Upper lobe of right lung (tissue), 1 donor: ENCODE data around the gene SMARCA2. TPM values are rescaled to one million over a fixed set of nuclear protein-coding genes. Genes with fewer than 3 reads are reported as not detected.

Experiments used
- ATAC-seq: fragments of 200-7000 bp; cut with Tn5 transposase; one replicate; pipeline ENCODE4 v1.9.1; 2020; ENCODE audit warnings: mild to moderate bottlenecking, moderate library complexity
- DNase-seq: peaks from one replicate; pipeline ENCODE4 v3.0.0-alpha.2; 2020
- H3K27ac ChIP-seq: fragments of 200-600 bp; one replicate; pipeline ENCODE4 v1.8.0; 2022
- H3K27me3 ChIP-seq: fragments of 200-600 bp; one replicate; pipeline ENCODE4 v1.8.0; 2022; ENCODE audit warnings: mild to moderate bottlenecking
- H3K36me3 ChIP-seq: fragments of 200-600 bp; one replicate; pipeline ENCODE4 v1.8.0; 2022
- H3K4me1 ChIP-seq: fragments of 200-600 bp; one replicate; pipeline ENCODE4 v1.8.0; 2022
- H3K4me3 ChIP-seq: fragments of 200-600 bp; one replicate; pipeline ENCODE4 v1.8.0; 2022; ENCODE audit warnings: mild to moderate bottlenecking
- H3K9me3 ChIP-seq: fragments of 200-600 bp; one replicate; pipeline ENCODE4 v1.8.0; 2022
- CTCF ChIP-seq: fragments of 200-600 bp; IDR thresholded peaks from one replicate; pipeline ENCODE4 v1.8.0; 2022; ENCODE audit warnings: antibody characterized with exemption
- intact Hi-C: fragments of 100-400 bp; cut with DNase I; formaldehyde crosslinking; loops from one replicate; pipeline ENCODE4 v1.11.0; 2022
- total RNA-seq: library from RNA; stranded (reverse); fragmentation: NEBNext Ultra II Directional; extraction: Animal tissue kit (Norgen Biotek cat#: 25700); gene quantifications from one replicate; pipeline ENCODE4 v1.2.1, GENCODE V29; 2021
- donor health status: DM: no; HTN: yes; CAD: no; lungs with severe emphysema.

Gene SMARCA2
- total RNA-seq, 1 donor from 2014 or later: 147 TPM

GRCh38 chr9:2173861-2174260 is 158.7 kb downstream of the SMARCA2 start:
- Histone ChIP-seq H3K9me3 (no peaks in the 10 kb centered on the region), H3K4me1 (no peaks in the 10 kb centered on the region), H3K36me3 (peaks cover 32% of the 10 kb centered on the region), H3K4me3 (no peak overlapping the region), H3K27ac (no peak overlapping the region), H3K27me3 (no peaks in the 10 kb centered on the region)
- ATAC-seq (no peak), DNase-seq (no peak)
- no peak for TF ChIP-seq CTCF
- intact Hi-C loops: no loop called here

DNA sequence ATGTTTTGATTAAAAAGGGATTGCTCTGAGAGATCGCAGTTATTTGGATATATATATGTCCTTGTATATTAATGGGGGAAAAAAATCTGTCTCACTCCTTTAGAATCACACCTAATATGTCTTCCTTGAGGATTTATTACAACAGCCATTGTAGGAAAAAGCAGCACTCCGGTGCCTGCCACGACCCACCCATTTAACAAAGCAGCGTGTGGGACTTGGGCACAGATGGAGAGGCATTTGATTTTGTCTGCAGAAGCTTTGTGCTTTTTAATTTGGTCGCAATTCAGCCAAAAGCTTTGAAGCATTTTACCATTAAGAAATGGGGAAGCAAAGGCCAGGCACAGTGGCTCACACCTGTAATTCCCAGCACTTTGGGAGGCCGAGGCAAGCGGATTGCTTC is 159.2 kb downstream of the SMARCA2 start:
- Histone ChIP-seq H3K4me1 (no peaks in the 10 kb centered on the region), H3K9me3 (no peaks in the 10 kb centered on the region), H3K4me3 (no peak overlapping the region), H3K36me3 (peaks cover 27% of the 10 kb centered on the region), H3K27ac (no peak overlapping the region), H3K27me3 (no peaks in the 10 kb centered on the region)
- no peak for DNase-seq
- no peak for TF ChIP-seq CTCF
- no peak for ATAC-seq
- intact Hi-C loops: no loop called here

- Histone ChIP-seq H3K4me3 (no peak overlapping the region), H3K27me3 (no peaks in the 10 kb centered on the region), H3K4me1 (no peaks in the 10 kb centered on the region), H3K27ac (no peak overlapping the region), H3K9me3 (no peaks in the 10 kb centered on the region), H3K36me3 (peaks cover 21% of the 10 kb centered on the region)
- no peak for ATAC-seq
- no peak for DNase-seq
- intact Hi-C loops: no loop called here
- no peak for TF ChIP-seq CTCF
Measured at GRCh38 chr9:2174911-2175310, 159.8 kb downstream of the SMARCA2 start.

- TF ChIP-seq CTCF: no peak
- H3K27ac ChIP-seq: no peak overlapping the region
- H3K4me3 ChIP-seq: no peak overlapping the region
- no peak for DNase-seq
- intact Hi-C loops: no loop called here
- no peaks in the 10 kb centered on the region for H3K9me3 ChIP-seq
- H3K4me1 ChIP-seq: no peaks in the 10 kb centered on the region
- no peak for ATAC-seq
- H3K36me3 ChIP-seq: peaks cover 9% of the 10 kb centered on the region
- no peaks in the 10 kb centered on the region for H3K27me3 ChIP-seq
Measured at GRCh38 chr9:2177121-2177520, 162.0 kb downstream of the SMARCA2 start.

GRCh38 chr9:2178034-2178734 is 163.0 kb downstream of the SMARCA2 start:
- Histone ChIP-seq H3K4me1 (no peaks in the 10 kb centered on the region), H3K27ac (no peak overlapping the region), H3K36me3 (peaks cover 11% of the 10 kb centered on the region), H3K9me3 (no peaks in the 10 kb centered on the region), H3K27me3 (no peaks in the 10 kb centered on the region), H3K4me3 (no peak overlapping the region)
- DNase-seq (no peak), ATAC-seq (no peak)
- TF ChIP-seq CTCF: no peak
- intact Hi-C loops: no loop called here

DNA sequence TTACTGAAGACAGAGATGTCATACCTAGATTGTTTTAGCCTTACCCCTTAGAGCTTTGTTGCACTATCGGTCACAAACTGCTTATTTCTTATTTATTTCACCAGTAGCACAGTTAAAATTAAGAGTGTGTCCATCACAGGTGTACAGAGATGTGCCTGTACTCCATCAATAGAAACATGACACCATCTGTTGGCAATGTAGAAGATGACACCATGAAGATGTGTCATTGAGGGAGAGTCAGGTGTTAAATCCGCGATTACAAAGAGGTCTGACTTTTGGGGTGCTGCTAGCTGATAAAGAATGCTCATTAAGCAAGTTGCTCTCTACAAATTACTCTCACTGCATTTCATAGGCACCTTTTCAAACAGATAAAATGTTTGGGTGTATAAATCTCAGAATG is 164.4 kb downstream of the SMARCA2 start:
- DNase-seq: no peak
- Histone ChIP-seq H3K9me3 (no peaks in the 10 kb centered on the region), H3K4me1 (no peaks in the 10 kb centered on the region), H3K27ac (no peak overlapping the region), H3K27me3 (no peaks in the 10 kb centered on the region), H3K4me3 (no peak overlapping the region), H3K36me3 (peaks cover 25% of the 10 kb centered on the region)
- intact Hi-C loops: no loop called here
- TF ChIP-seq CTCF: no peak
- no peak for ATAC-seq
